ENCODE results near the gene BUD23.

- no peak for TF ChIP-seq CTCF (IDR thresholded peaks at IDR 0.05)
- TF ChIP-seq POLR2A (IDR thresholded peaks at IDR 0.05), result no peak
These were observed 21.5 kb downstream of the BUD23 start for GRCh38 chr7:73704640-73705550.

Data from heart left ventricle (tissue), 13 donors.